GM19035 (cell line): ENCODE measurements around the gene BCL2L1.
A peak's percentile ranks its signal among the peaks of the same experiment; 100 is the strongest.
"Not testable (repeated sequence)": the region's sequence is repeated elsewhere in the genome, so short reads cannot be mapped to it uniquely, and the experiment has no call there.

Experiments used
- ATAC-seq: cut with Tn5 transposase; IDR thresholded peaks from one replicate; pipeline ENCODE4 v1.9.1; 2021; ENCODE audit not compliant: unreplicated experiment

Gene BCL2L1

DNA sequence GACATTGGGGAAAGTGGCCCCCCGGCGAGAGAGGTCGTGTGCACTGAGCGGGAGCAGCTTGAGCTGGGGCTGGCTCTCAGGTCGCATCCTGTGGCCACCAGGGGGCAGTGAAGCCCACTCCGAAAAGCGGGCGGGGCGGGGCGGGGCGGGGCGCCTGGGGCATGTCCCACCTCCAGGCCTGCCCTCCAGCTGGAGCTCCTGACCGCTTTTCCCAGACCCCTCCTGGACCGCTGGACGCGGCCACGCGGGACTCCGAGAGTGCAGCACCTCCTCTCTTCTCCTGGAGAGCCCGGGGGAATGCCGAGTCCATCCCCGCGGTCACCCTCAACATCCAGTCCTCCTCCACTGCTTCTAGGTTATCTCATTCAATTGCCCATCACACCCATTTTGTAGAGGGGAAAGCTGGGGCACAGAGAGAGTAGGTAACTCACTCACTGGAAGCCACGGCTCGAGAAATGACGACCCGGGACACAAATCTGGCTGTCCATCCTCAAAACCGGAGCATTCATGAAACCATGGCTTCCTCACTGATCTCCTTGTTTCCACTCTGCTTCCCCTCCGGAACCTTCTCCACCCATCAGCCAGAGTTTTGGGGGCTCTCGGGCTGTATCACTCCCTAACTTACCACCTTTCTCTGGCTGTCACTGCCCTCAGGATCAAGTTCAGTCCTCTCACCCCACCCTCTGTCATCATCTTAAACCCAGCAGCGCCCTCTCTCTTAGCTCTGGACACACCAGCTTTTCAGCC, 60.9 kb downstream of the BCL2L1 start:
- peak; percentile 82 for ATAC-seq

DNA sequence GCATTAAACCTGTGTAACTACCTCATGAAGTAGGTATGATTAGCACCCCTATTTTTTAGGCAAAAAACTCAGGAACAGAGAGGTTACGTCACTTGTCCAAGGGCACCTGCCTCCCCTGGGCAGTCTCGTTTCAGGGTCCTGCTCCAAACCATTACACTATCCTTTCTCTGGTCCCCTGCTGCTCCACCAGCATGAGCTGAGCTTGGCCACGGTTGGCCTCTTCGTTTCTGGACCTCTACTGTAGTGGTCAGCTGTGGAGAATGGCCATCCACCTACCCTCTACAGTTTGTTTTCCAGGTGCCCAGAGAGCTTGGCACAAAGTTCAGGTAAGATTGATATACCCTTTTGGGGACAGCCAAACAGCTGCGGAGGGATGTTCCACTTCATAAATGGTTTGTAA, 68.1 kb downstream of the BCL2L1 start:
- ATAC-seq, result no peak

DNA sequence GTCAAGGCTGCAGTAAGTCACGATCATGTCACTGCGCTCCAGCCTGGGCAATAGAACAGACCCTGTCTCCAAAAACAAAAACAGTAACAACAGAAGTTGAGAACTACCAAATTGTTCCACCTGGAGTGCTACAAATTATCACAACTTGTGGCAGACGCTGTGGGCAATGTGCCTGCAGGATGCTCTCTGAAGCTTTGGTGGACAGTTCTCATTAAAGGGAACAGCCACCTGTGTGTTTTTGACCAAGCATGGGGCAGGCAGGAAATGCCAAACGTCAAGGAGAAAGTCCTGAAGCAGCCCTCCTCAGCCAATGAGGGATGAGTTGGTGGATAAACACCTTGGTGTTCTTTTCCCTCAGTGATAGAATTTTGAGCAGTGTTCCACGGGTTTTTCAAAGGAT, 69.1 kb downstream of the BCL2L1 start:
- no peak for ATAC-seq

DNA sequence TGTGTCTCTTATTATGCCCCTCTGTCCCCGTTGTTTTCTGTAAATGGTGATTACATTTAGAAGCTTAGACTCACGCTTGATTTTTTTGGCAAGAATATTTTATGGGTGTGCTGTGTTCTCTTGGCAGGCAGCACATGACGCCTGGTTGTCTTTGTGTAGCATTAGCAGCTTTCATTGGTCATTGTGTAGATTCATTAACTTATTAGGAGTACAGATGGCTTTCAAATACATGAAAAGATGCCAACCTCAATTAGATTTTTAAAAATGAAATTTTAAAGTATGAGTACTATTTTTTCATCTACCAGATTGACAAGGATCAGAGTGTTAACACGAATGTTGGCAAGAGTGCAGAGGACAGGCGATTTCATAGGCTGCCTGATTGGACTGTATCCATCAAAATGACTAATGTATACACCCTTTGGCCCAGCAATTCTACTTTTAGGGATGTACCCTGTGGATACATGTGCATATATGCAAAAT, 69.7 kb downstream of the BCL2L1 start:
- ATAC-seq, result no peak

DNA sequence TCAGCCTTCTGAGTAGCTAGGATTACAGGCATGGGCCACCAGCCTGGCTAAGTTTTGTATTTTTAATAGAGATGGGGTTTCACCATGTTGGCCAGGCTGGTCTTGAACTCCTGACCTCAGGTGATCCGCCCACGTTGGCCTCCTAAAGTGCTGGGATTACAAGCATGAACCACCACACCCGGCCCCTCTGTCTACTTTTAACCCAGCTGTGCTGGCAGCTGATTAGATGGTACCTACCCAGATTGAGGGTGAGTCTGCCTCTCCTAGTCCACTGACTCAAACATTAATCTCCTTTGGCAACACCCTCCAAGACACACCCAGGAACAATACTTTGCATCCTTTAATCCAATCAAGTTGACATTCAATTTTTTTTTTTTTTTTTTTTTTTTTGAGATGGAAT, 74.6 kb downstream of the BCL2L1 start:
- ATAC-seq, result not testable (repeated sequence)

DNA sequence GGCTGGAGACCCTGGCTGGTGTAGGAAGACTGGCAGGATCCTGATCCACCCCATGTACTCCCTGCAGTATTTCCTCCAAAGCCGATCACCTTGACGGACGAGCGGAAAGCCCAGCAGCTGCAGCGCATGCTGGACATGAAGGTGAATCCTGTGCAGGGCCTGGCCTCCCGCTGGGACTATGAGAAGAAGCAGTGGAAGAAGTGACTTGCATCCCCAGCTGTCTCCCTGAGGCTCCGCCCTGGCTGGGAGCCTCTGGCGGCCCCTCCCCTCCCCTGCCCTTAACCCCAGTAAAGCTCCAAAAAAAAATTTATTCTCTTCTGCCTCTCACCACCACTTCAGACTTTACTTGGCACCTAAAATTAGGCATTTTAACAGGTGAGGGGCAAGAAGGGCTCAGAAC, 78.0 kb downstream of the BCL2L1 start:
- ATAC-seq, result no peak

DNA sequence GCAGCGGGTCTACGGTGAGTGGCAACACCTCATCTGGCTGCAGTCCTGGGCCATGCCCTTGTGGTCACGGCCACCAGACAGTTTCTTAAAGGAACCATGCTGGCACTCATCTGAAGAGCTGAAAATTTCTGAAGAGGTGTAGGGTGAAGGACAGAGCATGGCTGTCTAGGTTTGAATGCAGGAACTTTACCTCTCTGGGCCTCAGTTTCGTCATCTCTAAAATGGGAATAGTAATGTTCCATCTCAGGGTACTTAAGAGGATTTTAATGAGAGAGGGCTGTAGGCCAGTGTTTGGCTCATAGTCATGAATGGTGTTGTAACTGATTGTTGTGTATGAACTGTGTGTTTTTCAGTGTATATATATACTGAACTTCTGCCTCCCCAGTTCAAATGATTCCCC, 79.1 kb downstream of the BCL2L1 start:
- ATAC-seq, result no peak

DNA sequence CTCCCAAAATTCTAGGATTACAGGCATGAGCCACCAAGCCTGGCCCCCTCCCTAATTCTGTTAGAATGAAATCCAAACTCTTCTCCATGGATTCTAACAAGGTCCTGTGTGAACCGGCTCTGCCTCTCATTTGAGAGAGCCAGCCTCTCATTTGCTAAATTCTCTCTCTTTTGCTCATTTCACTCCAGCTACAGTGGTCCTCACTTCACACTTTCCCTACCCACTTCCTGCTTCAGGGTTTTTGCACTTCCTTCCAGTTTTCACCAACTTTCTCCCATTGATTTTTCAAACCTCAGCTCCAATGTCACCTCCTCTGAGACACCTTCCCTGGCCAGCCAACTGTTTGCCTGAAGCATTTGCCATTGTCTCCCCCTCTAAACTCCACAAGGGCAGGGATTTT, 79.8 kb downstream of the BCL2L1 start:
- ATAC-seq, result no peak

DNA sequence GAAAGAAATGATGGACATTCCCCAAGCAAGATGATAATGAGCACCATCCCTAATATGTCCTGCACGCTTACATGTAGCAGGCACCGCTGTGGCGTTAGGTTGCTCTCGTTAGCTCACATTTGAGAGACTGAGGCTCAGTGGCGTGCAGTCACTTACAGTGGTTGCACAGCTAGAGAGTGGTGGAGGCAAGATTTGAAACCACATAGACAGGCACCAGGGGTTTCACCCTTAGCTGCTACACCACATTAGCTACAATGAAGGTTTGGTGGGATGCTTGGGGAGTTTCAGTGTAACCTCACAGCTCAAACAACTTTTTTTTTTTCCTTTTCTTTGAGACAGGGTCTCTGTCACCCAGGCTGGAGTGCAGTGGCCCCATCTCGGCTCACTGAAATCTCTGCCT, 81.3 kb downstream of the BCL2L1 start:
- no peak for ATAC-seq

DNA sequence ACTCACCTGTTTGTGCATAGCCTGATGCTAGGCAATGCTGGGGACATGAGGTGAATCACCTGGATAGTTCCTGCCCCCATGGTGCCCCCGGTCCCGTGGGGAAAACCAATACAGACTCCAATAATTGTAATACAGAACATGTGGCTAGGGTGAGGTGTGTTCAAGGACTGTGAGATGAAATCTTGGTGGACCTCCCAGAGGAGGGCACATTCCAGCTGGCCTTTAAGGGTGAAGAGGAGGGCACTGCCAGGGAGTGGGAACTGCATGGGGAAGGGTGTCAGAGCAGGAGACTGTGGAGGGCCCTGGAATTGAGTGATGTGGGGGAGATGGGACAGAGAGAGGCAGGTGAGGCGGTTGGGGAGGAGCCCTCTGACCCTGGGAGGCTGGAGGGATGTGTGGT, 82.4 kb downstream of the BCL2L1 start:
- no peak for ATAC-seq

DNA sequence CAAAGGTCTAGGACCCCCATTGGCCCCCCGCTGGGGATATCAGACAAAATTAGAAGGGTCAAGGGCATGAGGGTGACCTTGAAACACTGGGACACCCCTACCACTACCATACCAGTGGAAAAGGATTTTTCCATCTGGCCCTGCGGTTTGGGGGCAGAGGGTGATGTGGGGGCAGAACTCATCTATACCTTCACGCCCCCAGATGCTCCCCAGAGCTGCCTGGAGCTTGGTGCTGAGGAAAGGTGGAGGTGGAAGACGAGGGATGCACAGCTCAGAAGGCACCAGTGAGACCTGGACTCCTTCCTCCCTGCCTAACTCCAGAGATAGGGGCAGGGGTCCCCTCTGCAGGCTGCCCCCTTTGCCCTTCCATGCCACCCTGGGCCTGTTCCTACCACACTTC, 83.9 kb downstream of the BCL2L1 start:
- ATAC-seq, result no peak

DNA sequence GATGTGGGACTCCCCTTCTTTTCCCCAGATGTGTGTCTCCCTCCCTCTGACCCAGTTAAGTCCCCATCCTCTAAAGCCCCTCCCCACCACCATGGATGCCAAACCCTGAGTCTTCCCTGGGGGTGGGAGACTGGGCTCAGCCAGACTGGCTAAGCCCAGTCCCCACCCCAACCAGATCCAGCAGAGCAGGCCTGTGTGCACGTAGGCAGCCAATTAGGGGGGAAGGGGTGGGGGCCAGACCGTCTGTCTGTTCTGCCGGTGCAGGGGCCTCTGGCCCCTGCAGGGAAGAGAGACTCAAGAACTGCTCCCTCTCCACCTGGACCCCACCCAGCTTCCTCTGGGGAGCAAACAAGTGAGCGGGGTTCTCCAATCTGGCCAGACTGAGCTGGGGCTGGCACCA, 84.4 kb downstream of the BCL2L1 start:
- no peak for ATAC-seq

DNA sequence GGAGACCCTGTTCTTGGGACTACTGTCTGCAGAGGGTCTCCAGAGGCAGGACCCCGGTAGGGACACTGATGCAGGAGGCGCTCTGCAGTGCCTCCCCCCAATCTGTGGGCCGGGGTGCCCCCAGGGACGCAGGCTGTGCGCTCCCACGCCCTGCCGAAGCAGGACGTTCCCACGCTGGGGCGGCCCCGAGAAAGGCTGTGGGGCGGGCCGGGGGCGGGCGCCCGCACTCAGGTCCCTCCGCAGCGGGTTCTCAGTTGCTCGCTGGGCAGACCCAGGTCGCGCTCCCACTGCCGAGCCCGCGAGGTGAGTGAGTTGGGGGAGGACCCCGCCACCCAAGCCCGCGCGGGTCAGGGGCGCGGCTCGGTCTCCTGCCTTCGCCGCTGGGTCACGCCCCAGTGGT, 85.0 kb downstream of the BCL2L1 start, which contains the start of gene COX4I2:
COX4I2 (plus strand) TSS at position 253 of the 400 bp plus-strand sequence. CDS start 1,106 bp downstream, outside the sequence.
- ATAC-seq, result no peak

DNA sequence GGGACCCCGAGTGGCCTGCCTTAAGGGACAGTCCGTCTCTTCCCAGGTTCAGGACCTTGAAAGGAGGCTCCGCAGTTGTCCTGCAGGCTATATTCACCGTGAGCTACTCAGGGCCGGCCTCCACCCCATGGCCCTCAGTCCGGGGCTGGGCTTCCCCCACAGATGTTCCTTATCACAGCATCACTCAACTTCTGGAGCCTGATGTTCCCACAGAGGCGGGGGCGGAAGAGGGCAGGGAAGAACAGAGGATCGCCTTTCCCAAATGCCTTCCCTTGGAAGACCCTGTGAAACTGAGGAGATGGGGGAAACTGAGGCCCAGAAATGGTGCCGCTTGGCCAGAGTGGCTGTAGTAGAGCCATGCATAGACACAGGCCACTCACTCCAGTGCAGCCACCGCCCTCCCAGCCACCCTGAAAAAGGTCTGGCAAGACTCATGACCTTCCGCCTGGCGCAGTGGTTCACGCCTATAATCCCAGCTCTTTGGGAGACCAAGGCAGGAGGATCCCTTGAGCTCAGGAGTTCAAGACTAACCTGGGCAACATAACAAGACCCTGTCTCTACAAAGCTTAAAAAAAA, 89.2 kb downstream of the BCL2L1 start:
- no peak for ATAC-seq

DNA sequence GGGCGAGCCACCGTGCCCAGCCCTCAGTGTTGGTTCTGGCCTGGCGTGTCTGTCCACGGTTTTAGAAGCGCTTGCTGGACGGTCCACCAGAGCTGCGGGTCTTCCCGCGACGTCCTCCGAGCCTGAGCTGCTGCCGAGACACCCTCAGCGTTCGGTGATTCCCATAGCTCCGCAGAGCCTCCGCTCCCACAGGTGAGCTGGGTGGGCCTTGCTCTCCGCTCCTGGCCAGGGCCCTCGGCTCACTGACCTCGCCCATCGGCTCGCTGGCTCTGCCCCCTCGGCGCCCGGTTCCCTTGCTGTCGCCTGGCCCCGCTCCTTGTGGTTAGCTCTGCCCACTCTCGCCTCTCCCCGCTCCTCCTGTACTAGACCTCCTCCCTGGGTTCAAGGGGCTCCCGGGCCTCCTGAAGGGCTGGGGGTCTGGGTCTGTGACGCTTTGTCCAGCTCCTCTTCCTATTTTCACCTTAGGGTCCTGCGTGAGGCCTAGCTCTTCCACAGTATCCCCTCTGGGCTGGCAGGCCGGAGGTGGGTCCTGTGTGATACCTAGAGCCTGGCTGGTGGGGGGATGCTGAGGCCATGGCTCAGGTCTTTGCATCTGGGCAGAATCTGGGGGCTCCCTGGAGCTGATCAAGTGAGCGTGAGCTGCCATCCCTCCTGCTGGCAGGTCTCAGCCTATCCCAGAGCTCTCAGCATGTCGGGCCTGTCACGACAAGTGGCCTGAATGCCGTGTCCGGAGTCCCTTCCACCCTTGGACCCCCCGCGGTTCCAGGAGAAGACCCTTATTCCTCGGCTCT, 89.9 kb downstream of the BCL2L1 start:
- ATAC-seq, result no peak

DNA sequence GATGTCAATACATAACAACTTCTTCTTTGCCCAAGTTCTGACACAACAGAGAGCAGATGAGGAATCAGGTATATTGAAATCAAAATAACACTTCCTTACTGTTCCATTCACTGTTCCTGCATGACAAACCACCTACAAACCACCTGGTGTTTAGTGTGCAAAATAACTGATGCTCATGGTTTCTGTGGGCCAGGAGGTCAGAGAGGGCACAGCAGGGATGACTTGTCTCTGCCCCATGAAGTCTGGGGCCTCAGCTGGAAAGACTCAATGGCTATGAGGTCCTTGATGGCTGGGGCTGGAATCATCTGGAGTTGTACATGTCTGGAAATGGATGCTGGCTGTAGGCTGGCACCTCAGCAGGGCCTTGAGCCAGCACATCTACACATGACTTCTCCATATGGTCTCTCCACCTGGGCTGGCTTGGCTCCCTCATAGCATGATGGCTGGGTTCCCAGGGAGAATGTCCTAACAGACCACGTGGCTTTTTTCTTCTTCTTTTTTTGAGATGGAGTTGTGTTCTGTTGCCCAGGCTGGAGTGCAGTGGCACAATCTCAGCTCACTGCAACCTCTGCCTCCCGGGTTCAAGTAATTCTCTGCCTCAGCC, 92.4 kb downstream of the BCL2L1 start:
- ATAC-seq, result no peak

DNA sequence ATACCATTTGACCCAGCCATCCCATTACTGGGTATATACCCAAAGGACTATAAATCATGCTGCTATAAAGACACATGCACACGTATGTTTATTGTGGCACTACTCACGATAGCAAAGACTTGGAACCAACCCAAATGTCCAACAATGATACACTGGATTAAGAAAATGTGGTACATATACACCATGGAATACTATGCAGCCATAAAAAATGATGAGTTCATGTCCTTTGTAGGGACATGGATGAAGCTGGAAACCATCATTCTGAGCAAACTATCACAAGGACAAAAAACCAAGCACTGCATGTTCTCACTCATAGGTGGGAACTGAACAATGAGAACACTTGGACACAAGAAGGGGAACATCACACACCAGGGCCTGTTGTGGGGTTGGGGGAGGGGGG, 94.6 kb downstream of the BCL2L1 start:
- not testable (repeated sequence) for ATAC-seq

DNA sequence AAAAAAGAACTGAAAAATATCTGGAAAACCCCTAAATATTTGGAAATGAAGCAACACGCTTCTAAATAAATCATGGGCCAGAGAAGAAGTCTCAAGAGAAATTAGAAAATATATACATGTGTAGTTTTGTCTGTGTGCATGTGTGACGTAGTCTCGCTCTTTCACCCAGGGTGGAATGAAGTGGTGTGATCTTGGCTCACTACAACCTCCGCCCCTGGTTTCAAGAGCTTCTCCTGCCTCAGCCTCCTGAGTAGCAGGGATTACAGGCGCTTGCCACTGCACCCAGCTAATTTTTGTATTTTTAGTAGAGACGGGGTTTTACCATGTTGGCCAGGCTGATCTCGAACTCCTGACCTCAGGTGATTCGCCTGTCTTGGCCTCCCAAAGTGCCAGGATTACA, 96.1 kb downstream of the BCL2L1 start:
- ATAC-seq, result not testable (repeated sequence)

DNA sequence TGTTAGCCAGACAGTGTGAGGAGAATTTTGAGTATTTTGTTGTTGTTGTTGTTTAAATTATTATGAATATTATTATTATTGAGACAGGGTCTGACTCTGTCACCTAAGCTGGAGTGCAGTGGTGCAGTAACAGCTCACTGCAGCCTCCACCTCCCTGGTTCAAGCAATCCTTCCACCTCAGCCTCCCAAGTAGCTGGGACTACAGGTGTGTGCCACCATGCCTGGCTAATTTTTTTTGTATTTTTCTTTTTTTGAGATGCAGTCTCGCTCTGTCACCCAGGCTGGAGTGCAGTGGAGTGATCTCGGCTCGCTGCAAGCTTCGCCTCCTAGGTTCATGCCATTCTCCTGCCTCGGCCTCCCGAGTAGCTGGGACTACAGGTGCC, 99.6 kb downstream of the BCL2L1 start:
- ATAC-seq, result not testable (repeated sequence)

DNA sequence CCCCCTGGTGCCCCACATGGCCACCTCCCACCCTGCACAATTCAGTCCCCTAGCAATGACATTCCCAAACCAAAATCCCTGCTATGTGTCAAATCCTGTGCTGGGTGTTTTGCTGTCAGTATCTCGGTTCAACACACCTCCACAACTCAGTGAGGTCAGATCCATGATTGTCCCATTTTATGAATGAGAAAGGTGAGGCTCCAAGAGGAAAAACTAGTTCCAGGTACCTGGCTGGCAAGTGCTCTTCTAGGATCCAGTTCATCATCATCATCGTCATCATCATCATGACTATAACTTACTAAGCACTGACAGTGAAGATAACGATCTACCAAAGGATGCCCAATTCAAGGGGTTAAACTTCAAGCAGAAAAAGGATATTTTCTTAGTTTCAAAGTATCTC, 102.4 kb downstream of the BCL2L1 start:
- ATAC-seq, result no peak

DNA sequence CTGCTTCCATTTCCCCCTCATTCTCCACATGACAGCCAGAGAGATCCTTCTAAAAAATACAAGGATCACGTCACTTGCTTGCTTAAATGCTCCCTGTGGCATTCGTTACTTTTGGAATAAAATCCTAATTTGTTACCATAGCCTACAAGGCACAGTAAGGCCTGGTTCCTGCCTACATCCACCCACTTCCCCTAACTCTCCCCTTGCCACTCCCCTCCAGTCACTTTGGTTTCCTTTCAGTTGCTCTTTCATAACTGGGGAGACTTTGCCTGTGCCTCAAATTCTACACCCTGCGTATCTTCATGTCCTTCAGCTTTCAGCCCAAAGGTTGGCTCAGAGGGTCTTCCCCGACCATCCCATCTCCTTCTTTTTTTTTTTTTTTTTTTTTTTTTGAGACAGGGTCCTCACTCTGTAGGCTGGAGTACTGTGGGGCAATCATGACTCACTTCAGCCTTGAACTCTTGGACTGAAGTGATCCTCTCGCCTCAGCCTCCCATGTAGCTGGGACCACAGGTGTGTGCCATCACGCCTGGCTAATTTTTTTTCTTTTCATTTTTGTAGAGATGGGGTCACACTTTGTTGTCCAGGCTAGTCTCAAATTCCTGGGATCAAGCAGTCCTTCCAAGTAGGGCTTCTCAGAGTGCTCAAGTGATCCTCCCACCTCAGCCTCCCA, 105.1 kb downstream of the BCL2L1 start:
- no peak for ATAC-seq
